ENCODE measurements around the gene KCNIP4. TPM values are rescaled to one million over a fixed set of nuclear protein-coding genes. Genes with fewer than 3 reads are reported as not detected.

Gene KCNIP4
- total and polyA plus RNA-seq, 2 of the 4 experiments (the other 2 are of a cell fraction), result not detected

GRCh38 chr4:20938204-20938603, 1010.4 kb downstream of the KCNIP4 start:
- Histone ChIP-seq H4K91ac (ENCODE audit: insufficient read depth, low read depth, low read length) (no peak overlapping the region), H2BK20ac (ENCODE audit: low read depth, low read length) (no peak overlapping the region), H3K4me3 (ENCODE audit: insufficient read depth, low read depth, low read length) (no peak overlapping the region), H3K27ac (ENCODE audit: insufficient read depth, low read length) (no peak overlapping the region), H2AK5ac (ENCODE audit: low read depth, low read length) (no peak overlapping the region), H2BK5ac (ENCODE audit: low read depth, low read length, poor library complexity, severe bottlenecking) (no peak overlapping the region), H2BK120ac (ENCODE audit: low read depth, low read length) (no peak overlapping the region), H3K9me3 (ENCODE audit: control insufficient read depth, insufficient read depth, low read length) (peaks cover 13% of the 10 kb centered on the region), H3K4me2 (ENCODE audit: low read depth, low read length) (no peak overlapping the region), H3K14ac (replicated peaks; ENCODE audit: low read depth, low read length) (no peak overlapping the region), H4K8ac (ENCODE audit: low read depth in 2 of 2, low read length in 2 of 2) (no peak overlapping the region), H3K27me3 (ENCODE audit: control insufficient read depth, insufficient read depth, low read length) (no peaks in the 10 kb centered on the region), H3K23ac (ENCODE audit: low read depth, low read length) (no peak overlapping the region), H4K20me1 (ENCODE audit: insufficient read depth, low read length) (no peaks in the 10 kb centered on the region), H3K79me1 (ENCODE audit: low read depth in 1 of 2, low read length in 2 of 2) (no peaks in the 10 kb centered on the region), H4K5ac (ENCODE audit: low read depth, low read length) (no peak overlapping the region), H2AFZ (replicated peaks; ENCODE audit: low read length, poor library complexity) (no peak overlapping the region), H3K36me3 (ENCODE audit: control insufficient read depth, insufficient read depth, low read length) (no peaks in the 10 kb centered on the region), H2AK9ac (replicated peaks; ENCODE audit: low read depth, low read length, poor library complexity) (no peak overlapping the region), H3K56ac (ENCODE audit: extremely low read depth, insufficient read depth, low read length) (no peak overlapping the region), H3K18ac (ENCODE audit: low read depth, low read length) (no peak overlapping the region), H2BK15ac (ENCODE audit: low read depth, low read length) (no peak overlapping the region), H3K9me1 (ENCODE audit: insufficient read depth, low read length) (no peaks in the 10 kb centered on the region), H3K9ac (ENCODE audit: low read depth, low read length) (no peak overlapping the region), H3K4me1 (ENCODE audit: control insufficient read depth, insufficient read depth, low read length) (no peaks in the 10 kb centered on the region), H3K4ac (ENCODE audit: low read depth, low read length) (no peak overlapping the region)
- ATAC-seq (ENCODE audit: low read depth) (no peak), DNase-seq (no peak)
- dilution Hi-C loops (cut with HindIII; ENCODE audit: low sequenced_read_pairs, unreplicated experiment), result no loop called here
- no TSS peak for BruUV-seq (replicated peaks)
- ChIA-PET CTCF (no interaction called here), POLR2A (ENCODE audit: unreplicated experiment) (no interaction called here)
- in situ Hi-C loops (cut with MboI; ENCODE audit: low sequenced_read_pairs), result no loop called here
- no peak for TF ChIP-seq MAFK (IDR thresholded peaks at IDR 0.05; ENCODE audit: low read depth, low read length)
- no peak for TF ChIP-seq MXI1 (IDR thresholded peaks at IDR 0.05; ENCODE audit: borderline replicate concordance, low read depth, low read length)
- TF ChIP-seq CEBPB (IDR thresholded peaks at IDR 0.05; ENCODE audit: low read depth, low read length), result no peak
- no peak for TF ChIP-seq RAD21 (IDR thresholded peaks at IDR 0.05; ENCODE audit: low read length)
- no peak for TF ChIP-seq SMC3 (IDR thresholded peaks at IDR 0.05; ENCODE audit: low read depth, low read length)
- TF ChIP-seq NFE2L2 (IDR thresholded peaks at IDR 0.05; ENCODE audit: low read depth, low read length), result no peak
- TF ChIP-seq RCOR1 (IDR thresholded peaks at IDR 0.05; ENCODE audit: insufficient replicate concordance, low read length), result no peak
- no peak for TF ChIP-seq USF2 (IDR thresholded peaks at IDR 0.05; ENCODE audit: low read depth, low read length)
- no peak for TF ChIP-seq MAZ (IDR thresholded peaks at IDR 0.05; ENCODE audit: borderline replicate concordance, low read depth, low read length)
- no peak for TF ChIP-seq POLR2A (IDR thresholded peaks at IDR 0.05; ENCODE audit: low read depth, low read length)
- no peak for TF ChIP-seq BHLHE40 (IDR thresholded peaks at IDR 0.05; ENCODE audit: low read depth, low read length)
- TF ChIP-seq CHD1 (IDR thresholded peaks at IDR 0.05; ENCODE audit: low read depth, low read length), result no peak
- TF ChIP-seq RFX5 (IDR thresholded peaks at IDR 0.05; ENCODE audit: low read depth, low read length), result no peak
- TF ChIP-seq CTCF (conservative IDR thresholded peaks at IDR 0.05; ENCODE audit: low read depth, low read length), result no peak
- no peak for TF ChIP-seq ELK1 (IDR thresholded peaks at IDR 0.05; ENCODE audit: borderline replicate concordance, low read depth, low read length)
- no CpG with 5 or more reads among the region's 2 CpGs for WGBS, 2 experiments (ENCODE audit: extremely low coverage in 2 of 2, insufficient read length in 1 of 2)
- intact Hi-C loops (cut with micrococcal nuclease), result no loop called here
